Endothelial cell of umbilical vein (primary cell): ENCODE measurements around the gene THUMPD2. TPM values are rescaled to one million over a fixed set of nuclear protein-coding genes. Genes with fewer than 3 reads are reported as not detected.

Experiments
- BruUV-seq: library from RNA; stranded (reverse); fragments of 400-500 nt; replicated peaks from 2 replicates; lab custom pipeline; 2021; lab: Mats Ljungman, UMichigan
- CTCF ChIA-PET: fragments of 300-600, 350-600 bp; sonication (Branson Sonifier 250); formaldehyde crosslinking; loops from one replicate; lab custom pipeline; 2021; ENCODE audit warnings: antibody characterized with exemption, inconsistent platforms; lab: Charles Lee
- POLR2A ChIA-PET: fragments of 300-600, 350-600 bp; sonication (Branson Sonifier 250); formaldehyde crosslinking; loops from one replicate; lab custom pipeline; 2021; ENCODE audit warnings: antibody characterized with exemption, inconsistent platforms; lab: Charles Lee
- DNase-seq: peaks from one replicate; pipeline ENCODE4 v3.0.0-alpha.2; 2011; ENCODE audit warnings: low read depth, low spot score
- FAIRE-seq: peaks from 2 replicates; lab custom pipeline; 2011; peaks lifted over from hg19 to GRCh38; lab: Jason Lieb, UNC
- H2AFZ ChIP-seq: 2 replicates; pipeline ENCODE4 v1.6.0; 2012; ENCODE audit warnings: low read depth, low read length, control low read depth, inconsistent platforms
- H3K27ac ChIP-seq: 2 replicates; pipeline ENCODE4 v1.5.1; 2011; ENCODE audit warnings: low read depth, mild to moderate bottlenecking, control low read depth, low read length, moderate library complexity; ENCODE audit not compliant: insufficient read depth
- H3K27me3 ChIP-seq, 2 experiments: 2 replicates each; pipeline versions ENCODE4 v1.6.0 to v1.6.1; 2011; ENCODE audit warnings: low read length in 2 of 2, mixed read lengths in 1 of 2; ENCODE audit not compliant: control insufficient read depth in 2 of 2, insufficient read depth in 2 of 2
- H3K36me3 ChIP-seq, 2 experiments: 2 replicates in 1 of 2; 3 replicates in 1 of 2; pipeline ENCODE4 v1.5.1; 2011; ENCODE audit warnings: low read length in 2 of 2, mild to moderate bottlenecking in 1 of 2, moderate library complexity in 1 of 2; ENCODE audit not compliant: control insufficient read depth in 2 of 2, insufficient read depth in 2 of 2; ENCODE audit errors: extremely low read depth in 1 of 2
- H3K4me1 ChIP-seq: 3 replicates; pipeline ENCODE4 v1.5.1; 2011; ENCODE audit warnings: mild to moderate bottlenecking, low read length; ENCODE audit not compliant: control insufficient read depth, insufficient read depth; ENCODE audit errors: extremely low read depth
- H3K4me2 ChIP-seq: 2 replicates; pipeline ENCODE4 v1.6.1; 2011; ENCODE audit warnings: low read length, control low read depth, mixed read lengths; ENCODE audit not compliant: insufficient read depth
- H3K4me3 ChIP-seq, 3 experiments: fragments of 200-600 bp in 1 of 3; sonication (generic), shearing (Covaris generic) in 1 of 3; replicated peaks in 1 of 3; 2 replicates each; pipeline ENCODE4 v1.5.1; 2011 to 2016; ENCODE audit warnings: control low read depth in 3 of 3, low read length in 3 of 3, mild to moderate bottlenecking in 2 of 3, inconsistent platforms in 1 of 3, low read depth in 1 of 3, moderate library complexity in 1 of 3; ENCODE audit not compliant: insufficient read depth in 1 of 3
- H3K79me2 ChIP-seq: 2 replicates; pipeline ENCODE4 v1.6.0; 2012; ENCODE audit warnings: low read length, inconsistent platforms; ENCODE audit not compliant: control insufficient read depth, insufficient read depth
- H3K9ac ChIP-seq: replicated peaks from 2 replicates; pipeline ENCODE3; 2011; ENCODE audit warnings: low read length, control low read depth; ENCODE audit not compliant: insufficient read depth; ENCODE audit errors: extremely low read depth
- H3K9me1 ChIP-seq: replicated peaks from 3 replicates; pipeline ENCODE4 v1.6.0; 2011; ENCODE audit warnings: mild to moderate bottlenecking, low read length; ENCODE audit not compliant: control insufficient read depth, insufficient read depth; ENCODE audit errors: extremely low read depth
- H3K9me3 ChIP-seq: replicated peaks from 2 replicates; pipeline ENCODE4 v1.5.1; 2012; ENCODE audit warnings: low read length, inconsistent platforms; ENCODE audit not compliant: control insufficient read depth, insufficient read depth
- H4K20me1 ChIP-seq: replicated peaks from 2 replicates; pipeline ENCODE3; 2011; ENCODE audit warnings: mild to moderate bottlenecking, low read length; ENCODE audit not compliant: control insufficient read depth, insufficient read depth; ENCODE audit errors: extremely low read depth
- CTCF ChIP-seq, 2 donors: IDR thresholded peaks; 1 replicate in 1 of 2; 2 replicates in 1 of 2; pipeline ENCODE4 v1.5.1; 2011; ENCODE audit warnings: low read length in 2 of 2, mild to moderate bottlenecking in 2 of 2, moderate library complexity in 2 of 2, control low read depth in 1 of 2, inconsistent platforms in 1 of 2, low read depth in 1 of 2; ENCODE audit not compliant: insufficient read depth in 1 of 2; ENCODE audit errors: extremely low read depth in 1 of 2
- EZH2 ChIP-seq: IDR thresholded peaks from 2 replicates; pipeline ENCODE4 v1.6.1; 2012; ENCODE audit warnings: borderline replicate concordance, low read depth, mild to moderate bottlenecking, moderate library complexity, low read length, inconsistent platforms; ENCODE audit not compliant: severe bottlenecking
- FOS ChIP-seq: IDR thresholded peaks from 2 replicates; pipeline ENCODE4 v1.6.1; 2011; ENCODE audit warnings: mild to moderate bottlenecking, low read length, moderate library complexity, borderline replicate concordance; ENCODE audit not compliant: insufficient read depth
- GATA2 ChIP-seq: IDR thresholded peaks from 2 replicates; pipeline ENCODE4 v1.7.0; 2011; ENCODE audit warnings: low read depth, mild to moderate bottlenecking, moderate library complexity, mixed read lengths, low read length; ENCODE audit not compliant: insufficient read length, insufficient read depth
- JUN ChIP-seq: IDR thresholded peaks from 2 replicates; pipeline ENCODE4 v1.6.1; 2011; ENCODE audit warnings: borderline replicate concordance, low read depth; ENCODE audit not compliant: insufficient read length, insufficient read depth
- MAX ChIP-seq: IDR thresholded peaks from 2 replicates; pipeline ENCODE4 v1.6.1; 2011; ENCODE audit not compliant: insufficient read depth, insufficient read length
- MYC ChIP-seq: IDR thresholded peaks from one replicate; pipeline ENCODE4 v1.6.1; 2011; ENCODE audit warnings: mild to moderate bottlenecking, low read depth, low read length
- POLR2A ChIP-seq: IDR thresholded peaks from 2 replicates; pipeline ENCODE4 v1.6.1; 2012; ENCODE audit warnings: low read depth, mild to moderate bottlenecking, control low read depth, low read length
- POLR2AphosphoS5 ChIP-seq: IDR thresholded peaks from 2 replicates; pipeline ENCODE4 v1.6.1; 2012; ENCODE audit warnings: low read depth, mild to moderate bottlenecking, control low read depth, low read length, moderate library complexity; ENCODE audit not compliant: insufficient read depth
- dilution Hi-C: fragments of 300-500 bp; cut with MboI; formaldehyde crosslinking; loops from one replicate; pipeline ENCODE4 v1.15.0; 2019; ENCODE audit warnings: low sequenced_read_pairs; ENCODE audit not compliant: extremely low pct_ligation_motif_present
- intact Hi-C: fragments of 100-400 bp; cut with micrococcal nuclease; formaldehyde crosslinking; loops from one replicate; pipeline ENCODE4 v1.10.0; 2022
- polyA plus RNA-seq, 4 experiments: library from polyadenylated mRNA; depleted of rRNA in 3 of 4; stranded (reverse) in 3 of 4; unstranded in 1 of 4; fragments of >200 nt; gene quantifications; 2 replicates each; pipeline versions ENCODE4 v1.2.1 to v1.2.3, GENCODE V29; 2011 to 2012; ENCODE audit warnings: missing spikeins in 1 of 4
- total RNA-seq: library from RNA; stranded (reverse); gene quantifications from 2 replicates; pipeline ENCODE4 v1.2.3, GENCODE V29; 2021

The THUMPD2 gene
- total and polyA plus RNA-seq, 2 donors (not counting 3 experiments of a cell fraction or from before 2014, with no cell fraction given): 4.3 to 8.2 TPM

GRCh38 chr2:39779927-39780326 is 869 bp upstream of the THUMPD2 start:
- no peak overlapping the region for H3K27ac ChIP-seq
- no peaks in the 10 kb centered on the region for H3K27me3 ChIP-seq
- H3K79me2 ChIP-seq: peaks cover 39% of the 10 kb centered on the region
- H3K4me3 ChIP-seq: no peak overlapping the region
- H2AFZ ChIP-seq: no peak overlapping the region
- H3K36me3 ChIP-seq: no peaks in the 10 kb centered on the region
- DNase-seq (no peak), FAIRE-seq (no peak)
- CTCF ChIA-PET: no interaction called here
- peaks cover 17% of the 10 kb centered on the region for H3K4me1 ChIP-seq
- H3K4me2 ChIP-seq: no peak overlapping the region
- no TSS peak for BruUV-seq
- dilution Hi-C loops: no loop called here
- POLR2A ChIA-PET: interaction anchor here (0.7 kb wide), 1 partner anchor 40 kb away, joined by 3 read pairs; no protein-coding TSS in a partner anchor
- H3K9ac ChIP-seq: no peak overlapping the region
- intact Hi-C loops: loop anchor here (5.0 kb wide), 1 partner anchor 818 kb away; no protein-coding TSS in a partner anchor
- no peaks in the 10 kb centered on the region for H3K9me3 ChIP-seq
- TF ChIP-seq POLR2AphosphoS5 (no peak), EZH2 (no peak), MAX (no peak), FOS (no peak), MYC (no peak), CTCF (IDR thresholded peaks at IDR 0.05; ENCODE audit: extremely low read depth in 1 of 2, insufficient read depth in 1 of 2, low read depth in 1 of 2, low read length in 2 of 2) (no peak), JUN (no peak), GATA2 (no peak), POLR2A (no peak)
- no peaks in the 10 kb centered on the region for H4K20me1 ChIP-seq
- H3K9me1 ChIP-seq: no peaks in the 10 kb centered on the region
